Parathyroid adenoma (tissue), 2 donors: Measurements from ENCODE around the gene MRM1.

Experiments used
- H2AFZ ChIP-seq: fragments of 300-600 bp; sonication (generic); one replicate; pipeline ENCODE4 v1.7.0; 2017; ENCODE audit warnings: antibody characterized with exemption, mild to moderate bottlenecking
- H3K27ac ChIP-seq: fragments of 300-600 bp; sonication (generic); one replicate; pipeline ENCODE4 v1.7.0; 2017
- H3K27me3 ChIP-seq: fragments of 300-600 bp; sonication (generic); one replicate; pipeline ENCODE4 v1.7.0; 2017; ENCODE audit warnings: low read length; ENCODE audit not compliant: control insufficient read depth, insufficient read depth
- H3K36me3 ChIP-seq: fragments of 300-600 bp; sonication (generic); one replicate; pipeline ENCODE4 v1.7.0; 2017; ENCODE audit warnings: low read length; ENCODE audit not compliant: control insufficient read depth, insufficient read depth
- H3K4me1 ChIP-seq: fragments of 300-600 bp; sonication (generic); one replicate; pipeline ENCODE4 v1.7.0; 2017; ENCODE audit warnings: control low read depth
- H3K4me2 ChIP-seq: fragments of 300-600 bp; sonication (generic); one replicate; pipeline ENCODE4 v1.7.0; 2017; ENCODE audit warnings: low read length
- H3K4me3 ChIP-seq: fragments of 300-600 bp; sonication (generic); one replicate; pipeline ENCODE4 v1.7.0; 2017; ENCODE audit warnings: low read depth, low read length
- H3K79me2 ChIP-seq: fragments of 300-600 bp; sonication (generic); one replicate; pipeline ENCODE4 v1.7.0; 2017; ENCODE audit warnings: control low read depth
- H3K9ac ChIP-seq: fragments of 300-600 bp; sonication (generic); one replicate; pipeline ENCODE4 v1.7.0; 2017; ENCODE audit warnings: mild to moderate bottlenecking
- H3K9me3 ChIP-seq: fragments of 300-600 bp; sonication (generic); one replicate; pipeline ENCODE4 v1.7.0; 2017; ENCODE audit warnings: low read length; ENCODE audit not compliant: control insufficient read depth
- CTCF ChIP-seq: fragments of 300-600 bp; sonication (generic); IDR thresholded peaks from one replicate; pipeline ENCODE4 v1.7.0; 2017; ENCODE audit warnings: antibody characterized with exemption, mild to moderate bottlenecking
- donor health status: primary hyperparathyroidism.

The MRM1 gene

GRCh38 chr17:36610474-36610873, 9.1 kb downstream of the MRM1 start:
- Histone ChIP-seq H3K9ac (no peak overlapping the region), H3K27ac (no peak overlapping the region), H3K9me3 (no peaks in the 10 kb centered on the region), H3K27me3 (no peaks in the 10 kb centered on the region), H3K4me3 (no peak overlapping the region), H3K4me1 (no peaks in the 10 kb centered on the region), H2AFZ (no peak overlapping the region), H3K79me2 (no peaks in the 10 kb centered on the region), H3K4me2 (no peak overlapping the region), H3K36me3 (no peaks in the 10 kb centered on the region)
- no peak for TF ChIP-seq CTCF

- Histone ChIP-seq H3K36me3 (no peaks in the 10 kb centered on the region), H3K27ac (no peak overlapping the region), H3K4me2 (no peak overlapping the region), H3K9ac (no peak overlapping the region), H3K79me2 (no peaks in the 10 kb centered on the region), H3K9me3 (no peaks in the 10 kb centered on the region), H2AFZ (no peak overlapping the region), H3K27me3 (no peaks in the 10 kb centered on the region), H3K4me3 (no peak overlapping the region), H3K4me1 (no peaks in the 10 kb centered on the region)
- TF ChIP-seq CTCF = no peak
These were observed 10.1 kb downstream of the MRM1 start for GRCh38 chr17:36611345-36612072.

GRCh38 chr17:36612323-36612722, 10.9 kb downstream of the MRM1 start:
- no peak overlapping the region for H3K9ac ChIP-seq
- H3K79me2 ChIP-seq = no peaks in the 10 kb centered on the region
- H3K4me2 ChIP-seq = no peak overlapping the region
- no peaks in the 10 kb centered on the region for H3K4me1 ChIP-seq
- no peak overlapping the region for H3K4me3 ChIP-seq
- TF ChIP-seq CTCF = no peak
- H2AFZ ChIP-seq = no peak overlapping the region
- H3K9me3 ChIP-seq = no peaks in the 10 kb centered on the region
- no peak overlapping the region for H3K27ac ChIP-seq
- no peaks in the 10 kb centered on the region for H3K36me3 ChIP-seq
- H3K27me3 ChIP-seq = no peaks in the 10 kb centered on the region

GRCh38 chr17:36613155-36613554, 11.8 kb downstream of the MRM1 start:
- H3K27ac ChIP-seq = no peak overlapping the region
- H3K79me2 ChIP-seq = no peaks in the 10 kb centered on the region
- no peak overlapping the region for H3K9ac ChIP-seq
- H3K4me1 ChIP-seq = no peaks in the 10 kb centered on the region
- no peaks in the 10 kb centered on the region for H3K9me3 ChIP-seq
- no peak for TF ChIP-seq CTCF
- H3K27me3 ChIP-seq = no peaks in the 10 kb centered on the region
- no peak overlapping the region for H3K4me2 ChIP-seq
- H3K4me3 ChIP-seq = no peak overlapping the region
- H3K36me3 ChIP-seq = no peaks in the 10 kb centered on the region
- no peak overlapping the region for H2AFZ ChIP-seq

GRCh38 chr17:36614081-36614480, 12.7 kb downstream of the MRM1 start:
- H3K79me2 ChIP-seq = no peaks in the 10 kb centered on the region
- H2AFZ ChIP-seq = no peak overlapping the region
- no peak for TF ChIP-seq CTCF
- no peak overlapping the region for H3K9ac ChIP-seq
- no peaks in the 10 kb centered on the region for H3K4me1 ChIP-seq
- H3K36me3 ChIP-seq = no peaks in the 10 kb centered on the region
- no peak overlapping the region for H3K4me3 ChIP-seq
- no peak overlapping the region for H3K4me2 ChIP-seq
- H3K27ac ChIP-seq = no peak overlapping the region
- H3K9me3 ChIP-seq = no peaks in the 10 kb centered on the region
- H3K27me3 ChIP-seq = no peaks in the 10 kb centered on the region
